Fibroblast of lung (primary cell): ENCODE results near the gene TCIRG1. TPM values are rescaled to one million over a fixed set of nuclear protein-coding genes. Genes with fewer than 3 reads are reported as not detected.

Source experiments
- DNase-seq, 2 donors: peaks; one replicate each; pipeline versions ENCODE4 v3.0.0 to v3.0.0-alpha.2; 2010; ENCODE audit warnings: low read depth in 2 of 2
- H2AFZ ChIP-seq: 2 replicates; pipeline ENCODE4 v1.5.1; 2012; ENCODE audit warnings: low read length, control low read depth, inconsistent platforms
- H3K27ac ChIP-seq: 2 replicates; pipeline ENCODE4 v1.5.1; 2011; ENCODE audit warnings: low read length, control low read depth; ENCODE audit not compliant: insufficient read depth
- H3K27me3 ChIP-seq: 2 replicates; pipeline ENCODE4 v1.5.1; 2011; ENCODE audit warnings: mild to moderate bottlenecking, low read length; ENCODE audit not compliant: control insufficient read depth, insufficient read depth
- H3K36me3 ChIP-seq: 2 replicates; pipeline ENCODE4 v1.5.1; 2011; ENCODE audit warnings: low read length; ENCODE audit not compliant: control insufficient read depth, insufficient read depth
- H3K4me1 ChIP-seq: 2 replicates; pipeline ENCODE4 v1.5.1; 2011; ENCODE audit warnings: low read length; ENCODE audit not compliant: control insufficient read depth, insufficient read depth; ENCODE audit errors: extremely low read depth
- H3K4me2 ChIP-seq: 2 replicates; pipeline ENCODE4 v1.5.1; 2011; ENCODE audit warnings: low read length, control low read depth; ENCODE audit not compliant: insufficient read depth; ENCODE audit errors: extremely low read depth
- H3K4me3 ChIP-seq, 4 experiments: fragments of 200-600 bp in 1 of 4; sonication (generic) in 1 of 4; replicated peaks in 1 of 4; 2 replicates each; pipeline ENCODE4 v1.5.1; 2011 to 2016; ENCODE audit warnings: low read length in 4 of 4, low read depth in 3 of 4, mild to moderate bottlenecking in 3 of 4, control low read depth in 2 of 4, inconsistent platforms in 1 of 4, mixed read lengths in 1 of 4; ENCODE audit not compliant: insufficient read depth in 1 of 4; ENCODE audit errors: control extremely low read depth in 1 of 4
- H3K79me2 ChIP-seq: 2 replicates; pipeline ENCODE4 v1.5.1; 2012; ENCODE audit warnings: mild to moderate bottlenecking, low read length, inconsistent platforms; ENCODE audit not compliant: control insufficient read depth, insufficient read depth
- H3K9ac ChIP-seq: 2 replicates; pipeline ENCODE4 v1.5.1; 2011; ENCODE audit warnings: mild to moderate bottlenecking, low read length, control low read depth; ENCODE audit not compliant: insufficient read depth
- H3K9me3 ChIP-seq: 2 replicates; pipeline ENCODE4 v1.5.1; 2012; ENCODE audit warnings: low read depth, low read length; ENCODE audit not compliant: control insufficient read depth, insufficient read depth
- H4K20me1 ChIP-seq: 2 replicates; pipeline ENCODE4 v1.5.1; 2011; ENCODE audit warnings: low read length; ENCODE audit not compliant: control insufficient read depth, insufficient read depth; ENCODE audit errors: extremely low read depth
- EZH2 ChIP-seq: IDR thresholded peaks from 2 replicates; pipeline ENCODE4 v1.5.1; 2012; ENCODE audit warnings: low read length, control low read depth, mild to moderate bottlenecking; ENCODE audit errors: missing control alignments
- polyA plus RNA-seq, 2 donors: library from polyadenylated mRNA; depleted of rRNA in 1 of 2; stranded (reverse) in 1 of 2; unstranded in 1 of 2; fragments of >200 nt; gene quantifications; 2 replicates each; pipeline ENCODE4 v1.2.1, GENCODE V29; 2011 to 2012; ENCODE audit warnings: missing spikeins in 1 of 2
- total RNA-seq: library from RNA; depleted of rRNA; stranded (reverse); fragments of >200 nt; gene quantifications from 2 replicates; pipeline ENCODE4 v1.2.1, GENCODE V29; 2014
- TF ChIP-seq, protein P1 (sequence below), 2 donors: IDR thresholded peaks in 1 of 2; conservative IDR thresholded peaks in 1 of 2; 1 replicate in 1 of 2; 2 replicates in 1 of 2; pipeline ENCODE4 v1.5.1; 2011 to 2012; ENCODE audit warnings: low read length in 2 of 2, control low read depth in 1 of 2, inconsistent platforms in 1 of 2, low read depth in 1 of 2, mild to moderate bottlenecking in 1 of 2

The TCIRG1 gene
- total and polyA plus RNA-seq, 2 donors (not counting 1 experiment from before 2014, with no cell fraction given): 26.7 to 46.2 TPM

DNA sequence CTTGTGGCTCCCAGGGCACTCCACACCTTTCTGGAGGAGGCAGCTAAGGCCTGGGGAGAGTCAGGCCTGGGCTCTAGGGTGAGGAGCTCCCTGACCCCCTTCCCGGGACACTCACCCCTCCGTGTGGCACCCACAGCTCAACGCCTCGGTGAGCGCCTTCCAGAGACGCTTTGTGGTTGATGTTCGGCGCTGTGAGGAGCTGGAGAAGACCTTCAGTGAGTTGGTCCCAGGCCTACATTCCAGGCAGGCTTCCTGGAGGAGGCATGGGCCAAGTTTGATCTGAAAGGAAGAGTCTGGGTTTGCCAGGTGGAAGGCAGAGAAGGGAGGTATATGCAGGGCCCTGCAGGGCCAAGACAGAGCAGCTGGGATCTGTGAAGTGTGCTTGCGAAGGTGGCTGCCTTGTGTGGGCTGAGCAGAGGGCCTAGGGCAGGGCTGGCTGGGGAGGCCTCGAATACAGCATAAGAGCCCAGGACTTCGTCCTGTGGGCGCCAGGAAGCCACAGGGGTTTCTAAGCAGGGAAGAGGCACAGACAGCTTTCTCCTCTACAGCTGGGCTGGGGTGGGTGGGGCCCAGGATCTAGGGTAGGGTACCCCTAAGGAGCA is 2.9 kb downstream of the TCIRG1 start:
- Histone ChIP-seq H3K27ac (no peak overlapping the region), H4K20me1 (no peaks in the 10 kb centered on the region), H3K79me2 (peaks cover 26% of the 10 kb centered on the region), H2AFZ (no peak overlapping the region), H3K4me1 (peaks cover 8% of the 10 kb centered on the region), H3K9me3 (no peaks in the 10 kb centered on the region), H3K36me3 (peaks cover 28% of the 10 kb centered on the region), H3K4me3 (no peak overlapping the region), H3K27me3 (no peaks in the 10 kb centered on the region), H3K9ac (no peak overlapping the region), H3K4me2 (no peak overlapping the region)
- TF ChIP-seq, protein P1, sequence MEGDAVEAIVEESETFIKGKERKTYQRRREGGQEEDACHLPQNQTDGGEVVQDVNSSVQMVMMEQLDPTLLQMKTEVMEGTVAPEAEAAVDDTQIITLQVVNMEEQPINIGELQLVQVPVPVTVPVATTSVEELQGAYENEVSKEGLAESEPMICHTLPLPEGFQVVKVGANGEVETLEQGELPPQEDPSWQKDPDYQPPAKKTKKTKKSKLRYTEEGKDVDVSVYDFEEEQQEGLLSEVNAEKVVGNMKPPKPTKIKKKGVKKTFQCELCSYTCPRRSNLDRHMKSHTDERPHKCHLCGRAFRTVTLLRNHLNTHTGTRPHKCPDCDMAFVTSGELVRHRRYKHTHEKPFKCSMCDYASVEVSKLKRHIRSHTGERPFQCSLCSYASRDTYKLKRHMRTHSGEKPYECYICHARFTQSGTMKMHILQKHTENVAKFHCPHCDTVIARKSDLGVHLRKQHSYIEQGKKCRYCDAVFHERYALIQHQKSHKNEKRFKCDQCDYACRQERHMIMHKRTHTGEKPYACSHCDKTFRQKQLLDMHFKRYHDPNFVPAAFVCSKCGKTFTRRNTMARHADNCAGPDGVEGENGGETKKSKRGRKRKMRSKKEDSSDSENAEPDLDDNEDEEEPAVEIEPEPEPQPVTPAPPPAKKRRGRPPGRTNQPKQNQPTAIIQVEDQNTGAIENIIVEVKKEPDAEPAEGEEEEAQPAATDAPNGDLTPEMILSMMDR (conservative IDR thresholded peaks at IDR 0.05 in 1 of 2, IDR thresholded peaks at IDR 0.05 in 1 of 2; ENCODE audit: low read depth in 1 of 2, low read length in 2 of 2): no peak
- no peak for TF ChIP-seq EZH2
- no peak for DNase-seq

DNA sequence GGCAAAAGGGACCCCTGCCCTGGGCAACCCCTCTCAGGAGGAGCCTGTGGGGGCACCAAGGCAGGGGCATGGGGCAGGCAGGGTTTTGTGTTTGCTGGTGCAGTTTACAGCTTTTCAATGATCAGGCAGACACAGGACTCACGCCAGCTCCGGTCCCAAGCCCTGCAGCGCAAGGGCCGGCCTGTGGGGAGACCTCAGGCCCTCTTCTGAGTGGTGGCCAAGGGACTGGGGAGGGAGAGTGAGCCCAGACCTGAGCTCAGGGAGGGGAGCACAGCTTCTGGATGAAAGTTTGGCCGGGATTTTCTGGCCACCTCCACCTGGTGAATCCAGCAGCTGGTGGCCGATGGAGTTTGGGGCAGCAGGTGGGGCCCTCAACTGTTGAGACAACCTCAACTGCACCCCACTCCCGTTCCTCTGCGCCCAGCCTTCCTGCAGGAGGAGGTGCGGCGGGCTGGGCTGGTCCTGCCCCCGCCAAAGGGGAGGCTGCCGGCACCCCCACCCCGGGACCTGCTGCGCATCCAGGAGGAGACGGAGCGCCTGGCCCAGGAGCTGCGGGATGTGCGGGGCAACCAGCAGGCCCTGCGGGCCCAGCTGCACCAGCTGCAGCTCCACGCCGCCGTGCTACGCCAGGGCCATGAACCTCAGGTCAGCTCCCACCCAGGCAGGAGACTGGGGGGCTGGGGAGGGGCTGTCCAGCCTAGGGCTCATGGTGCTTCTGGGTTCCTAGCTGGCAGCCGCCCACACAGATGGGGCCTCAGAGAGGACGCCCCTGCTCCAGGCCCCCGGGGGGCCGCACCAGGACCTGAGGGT is 3.6 kb downstream of the TCIRG1 start:
- Histone ChIP-seq H2AFZ (no peak overlapping the region), H3K36me3 (peaks cover 28% of the 10 kb centered on the region), H3K9me3 (no peaks in the 10 kb centered on the region), H3K79me2 (peaks cover 26% of the 10 kb centered on the region), H3K4me3 (no peak overlapping the region), H3K27me3 (no peaks in the 10 kb centered on the region), H3K27ac (no peak overlapping the region), H4K20me1 (no peaks in the 10 kb centered on the region), H3K4me1 (peaks cover 8% of the 10 kb centered on the region), H3K4me2 (no peak overlapping the region), H3K9ac (no peak overlapping the region)
- no peak for DNase-seq
- TF ChIP-seq EZH2: no peak
- TF ChIP-seq, protein P1 (conservative IDR thresholded peaks at IDR 0.05 in 1 of 2, IDR thresholded peaks at IDR 0.05 in 1 of 2; ENCODE audit: low read depth in 1 of 2, low read length in 2 of 2): no peak

DNA sequence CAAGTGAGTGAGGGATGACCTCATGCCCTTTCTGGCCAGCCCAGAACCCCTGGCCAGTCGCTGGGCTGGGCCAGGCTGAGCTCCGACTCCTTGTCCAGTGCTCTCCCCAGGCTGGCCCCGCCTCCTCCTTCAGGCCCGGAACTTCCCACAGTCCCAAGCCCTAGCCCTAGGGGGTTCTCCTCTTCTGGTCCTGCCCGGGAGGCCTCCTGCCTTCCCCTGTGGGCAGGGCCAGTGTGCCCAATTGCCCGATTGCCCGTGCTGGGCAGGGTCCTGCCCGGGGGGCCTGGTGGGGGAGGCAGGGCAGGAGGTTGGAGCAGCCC is 4.2 kb downstream of the TCIRG1 start:
- Histone ChIP-seq H3K4me3 (no peak overlapping the region), H3K36me3 (peaks cover 32% of the 10 kb centered on the region), H4K20me1 (no peaks in the 10 kb centered on the region), H3K9me3 (no peaks in the 10 kb centered on the region), H2AFZ (no peak overlapping the region), H3K27me3 (no peaks in the 10 kb centered on the region), H3K27ac (no peak overlapping the region), H3K4me2 (no peak overlapping the region), H3K9ac (no peak overlapping the region), H3K79me2 (peaks cover 26% of the 10 kb centered on the region), H3K4me1 (peaks cover 8% of the 10 kb centered on the region)
- TF ChIP-seq EZH2: no peak
- TF ChIP-seq, protein P1 (conservative IDR thresholded peaks at IDR 0.05 in 1 of 2, IDR thresholded peaks at IDR 0.05 in 1 of 2; ENCODE audit: low read depth in 1 of 2, low read length in 2 of 2): no peak
- no peak for DNase-seq
